CD4-positive, CD25-positive, alpha-beta regulatory T cell (primary cell): ENCODE data around the gene SERPINA10. TPM values are rescaled to one million over a fixed set of nuclear protein-coding genes. Genes with fewer than 3 reads are reported as not detected.

Source experiments
- ATAC-seq, 2 donors: fragments of 150-1000 bp; cut with Tn5 transposase; one replicate each; pipeline ENCODE4 v1.10.0; 2021; ENCODE audit warnings: low read depth in 2 of 2, moderate number of reproducible peaks in 2 of 2, moderate library complexity in 1 of 2
- DNase-seq, 3 donors: peaks; one replicate each; pipeline versions ENCODE4 v3.0.0 to v3.0.0-alpha.2; 2012 to 2022; ENCODE audit warnings: mixed read lengths in 1 of 3
- H3K27ac ChIP-seq: one replicate; pipeline ENCODE4 v1.7.0; 2013; ENCODE audit warnings: mild to moderate bottlenecking, low read length; ENCODE audit not compliant: insufficient read depth, poor library complexity, severe bottlenecking
- H3K27me3 ChIP-seq: one replicate; pipeline ENCODE4 v1.7.0; 2013; ENCODE audit warnings: low read length; ENCODE audit not compliant: control insufficient read depth, insufficient read depth
- H3K36me3 ChIP-seq: one replicate; pipeline ENCODE4 v1.7.0; 2013; ENCODE audit warnings: mild to moderate bottlenecking, low read length, moderate library complexity; ENCODE audit not compliant: control insufficient read depth, insufficient read depth
- H3K4me1 ChIP-seq: 2 replicates; pipeline ENCODE4 v1.7.0; 2013; ENCODE audit warnings: mild to moderate bottlenecking, low read length; ENCODE audit not compliant: insufficient read depth, control insufficient read depth, poor library complexity, severe bottlenecking
- H3K4me3 ChIP-seq: one replicate; pipeline ENCODE4 v1.7.0; 2013; ENCODE audit warnings: low read depth, mild to moderate bottlenecking, low read length, moderate library complexity
- H3K9me3 ChIP-seq, 2 experiments: 1 replicate in 1 of 2; 2 replicates in 1 of 2; pipeline ENCODE4 v1.7.0; 2013; ENCODE audit warnings: low read length in 2 of 2, mild to moderate bottlenecking in 1 of 2, moderate library complexity in 1 of 2; ENCODE audit not compliant: control insufficient read depth in 2 of 2
- H3K27ac Mint-ChIP-seq, 3 donors: one replicate each; pipeline ENCODE4 v1.8.0; 2020 to 2022; ENCODE audit warnings: mild to moderate bottlenecking in 3 of 3, mixed read lengths in 3 of 3, moderate library complexity in 2 of 3
- H3K27me3 Mint-ChIP-seq: one replicate; pipeline ENCODE4 v1.8.0; 2022; ENCODE audit warnings: mild to moderate bottlenecking, mixed read lengths
- H3K36me3 Mint-ChIP-seq: one replicate; pipeline ENCODE4 v1.8.0; 2020; ENCODE audit warnings: mixed read lengths
- H3K4me1 Mint-ChIP-seq, 4 donors: one replicate each; pipeline ENCODE4 v1.8.0; 2020 to 2022; ENCODE audit warnings: mixed read lengths in 4 of 4, mild to moderate bottlenecking in 1 of 4
- H3K4me3 Mint-ChIP-seq, 4 donors: one replicate each; pipeline ENCODE4 v1.8.0; 2020 to 2022; ENCODE audit warnings: mild to moderate bottlenecking in 4 of 4, mixed read lengths in 4 of 4, moderate library complexity in 3 of 4
- H3K9me3 Mint-ChIP-seq, 7 donors: one replicate each; pipeline ENCODE4 v1.8.0; 2020 to 2022; ENCODE audit warnings: mixed read lengths in 7 of 7, mild to moderate bottlenecking in 3 of 7, moderate library complexity in 2 of 7
- polyA plus RNA-seq, 4 donors: library from polyadenylated mRNA; unstranded; fragments of 300-500 nt; fragmentation: Illumina TruSeq; gene quantifications; one replicate each; pipeline ENCODE4 v1.2.3, GENCODE V29; 2021
- total RNA-seq: library from RNA; stranded (reverse); gene quantifications from one replicate; pipeline ENCODE4 v1.2.3, GENCODE V29; 2022

SERPINA10 gene
- total and polyA plus RNA-seq, 5 donors from 2014 or later = not detected

- no peaks in the 10 kb centered on the region for H3K4me1 Mint-ChIP-seq
- ATAC-seq (no peak), DNase-seq (no peak)
- H3K9me3 Mint-ChIP-seq = peaks cover 0 to 2% (median 0%) of the 10 kb centered on the region in 7 donors
- H3K27ac Mint-ChIP-seq = peak overlapping the region in 1 of 3 donors; percentile 31
- Histone ChIP-seq H3K27ac (no peak overlapping the region), H3K27me3 (no peaks in the 10 kb centered on the region), H3K36me3 (no peaks in the 10 kb centered on the region), H3K4me3 (no peak overlapping the region), H3K9me3 (no peaks in the 10 kb centered on the region), H3K4me1 (no peaks in the 10 kb centered on the region)
- no peaks in the 10 kb centered on the region for H3K27me3 Mint-ChIP-seq
- H3K36me3 Mint-ChIP-seq = no peaks in the 10 kb centered on the region
- no peak overlapping the region for H3K4me3 Mint-ChIP-seq
Observed at GRCh38 chr14:94321421-94322271, 28.6 kb upstream of the SERPINA10 start.

- Histone ChIP-seq H3K27ac (no peak overlapping the region), H3K36me3 (no peaks in the 10 kb centered on the region), H3K9me3 (no peaks in the 10 kb centered on the region), H3K4me3 (no peak overlapping the region), H3K4me1 (no peaks in the 10 kb centered on the region), H3K27me3 (no peaks in the 10 kb centered on the region)
- ATAC-seq = no peak
- H3K4me3 Mint-ChIP-seq = no peak overlapping the region
- peak in 1 of 3 donors; percentile 2 for DNase-seq
- H3K36me3 Mint-ChIP-seq = no peaks in the 10 kb centered on the region
- H3K27ac Mint-ChIP-seq = no peak overlapping the region
- H3K4me1 Mint-ChIP-seq = no peaks in the 10 kb centered on the region
- no peaks in the 10 kb centered on the region for H3K27me3 Mint-ChIP-seq
- H3K9me3 Mint-ChIP-seq = peaks cover 0 to 4% (median 0%) of the 10 kb centered on the region in 7 donors
Observed at GRCh38 chr14:94320243-94320642, 27.2 kb upstream of the SERPINA10 start.

DNA sequence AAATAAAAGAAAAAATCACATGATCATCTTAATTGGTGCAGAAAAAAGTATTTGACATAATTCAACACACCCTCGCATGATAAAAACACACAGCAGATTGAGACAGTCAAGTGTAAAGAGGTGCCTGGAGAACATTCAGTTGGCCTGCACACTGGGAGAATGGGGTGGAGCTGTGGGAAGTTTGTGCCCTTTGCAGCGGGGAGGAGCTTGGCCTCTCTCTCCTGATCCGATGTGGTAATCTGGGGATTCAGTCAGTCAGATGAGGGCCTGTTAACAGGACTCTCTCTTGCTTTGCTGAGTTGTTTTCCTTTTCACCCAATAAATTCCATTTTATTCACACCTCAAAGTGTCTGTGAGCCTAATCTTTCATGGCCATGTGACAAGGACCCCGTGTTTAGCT, 24.2 kb upstream of the SERPINA10 start:
- no peaks in the 10 kb centered on the region for H3K36me3 Mint-ChIP-seq
- DNase-seq = no peak
- H3K27me3 ChIP-seq = no peaks in the 10 kb centered on the region
- no peak overlapping the region for H3K27ac ChIP-seq
- peaks cover 0 to 4% (median 0%) of the 10 kb centered on the region in 7 donors for H3K9me3 Mint-ChIP-seq
- H3K27ac Mint-ChIP-seq = no peak overlapping the region
- H3K4me3 ChIP-seq = no peak overlapping the region
- peaks cover 6% of the 10 kb centered on the region for H3K27me3 Mint-ChIP-seq
- no peak for ATAC-seq
- H3K4me3 Mint-ChIP-seq = no peak overlapping the region
- H3K36me3 ChIP-seq = no peaks in the 10 kb centered on the region
- no peaks in the 10 kb centered on the region for H3K9me3 ChIP-seq
- no peaks in the 10 kb centered on the region for H3K4me1 ChIP-seq
- H3K4me1 Mint-ChIP-seq = no peaks in the 10 kb centered on the region

- peaks cover 6% of the 10 kb centered on the region for H3K27me3 Mint-ChIP-seq
- H3K36me3 Mint-ChIP-seq = no peaks in the 10 kb centered on the region
- Histone ChIP-seq H3K36me3 (no peaks in the 10 kb centered on the region), H3K4me3 (no peak overlapping the region), H3K27me3 (no peaks in the 10 kb centered on the region), H3K4me1 (no peaks in the 10 kb centered on the region), H3K27ac (no peak overlapping the region), H3K9me3 (no peaks in the 10 kb centered on the region)
- no peaks in the 10 kb centered on the region for H3K4me1 Mint-ChIP-seq
- no peak overlapping the region for H3K27ac Mint-ChIP-seq
- DNase-seq (no peak), ATAC-seq (no peak)
- peaks cover 0 to 4% (median 0%) of the 10 kb centered on the region in 7 donors for H3K9me3 Mint-ChIP-seq
- no peak overlapping the region for H3K4me3 Mint-ChIP-seq
Observed at GRCh38 chr14:94316692-94317091, 23.6 kb upstream of the SERPINA10 start.

DNA sequence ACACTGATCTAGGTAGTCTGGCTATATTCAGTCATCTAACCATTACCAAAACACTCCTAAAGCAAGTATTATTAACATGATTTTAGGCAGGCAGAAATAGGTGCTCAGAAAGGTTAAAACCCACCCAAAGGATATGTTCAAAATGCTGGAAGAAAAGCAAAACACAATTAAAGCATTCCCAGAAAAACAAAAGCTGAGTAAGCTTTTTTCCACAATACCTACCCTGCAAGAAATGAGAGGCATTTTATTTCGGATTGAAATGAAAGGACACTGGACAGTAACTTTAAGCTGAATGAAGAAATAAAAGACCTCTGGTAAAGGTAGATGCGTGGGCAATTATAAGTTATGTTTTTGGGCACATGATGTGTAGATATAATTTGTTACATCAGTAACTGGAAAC, 21.8 kb upstream of the SERPINA10 start:
- Mint-ChIP-seq H3K4me1 (no peaks in the 10 kb centered on the region), H3K27me3 (peaks cover 6% of the 10 kb centered on the region), H3K4me3 (no peak overlapping the region), H3K9me3 (peaks cover 0 to 4% (median 1%) of the 10 kb centered on the region in 7 donors), H3K27ac (no peak overlapping the region), H3K36me3 (no peaks in the 10 kb centered on the region)
- H3K27me3 ChIP-seq = no peaks in the 10 kb centered on the region
- H3K27ac ChIP-seq = no peak overlapping the region
- DNase-seq = no peak
- H3K9me3 ChIP-seq = no peaks in the 10 kb centered on the region
- ATAC-seq = no peak
- H3K4me1 ChIP-seq = no peaks in the 10 kb centered on the region
- no peaks in the 10 kb centered on the region for H3K36me3 ChIP-seq
- H3K4me3 ChIP-seq = no peak overlapping the region

DNA sequence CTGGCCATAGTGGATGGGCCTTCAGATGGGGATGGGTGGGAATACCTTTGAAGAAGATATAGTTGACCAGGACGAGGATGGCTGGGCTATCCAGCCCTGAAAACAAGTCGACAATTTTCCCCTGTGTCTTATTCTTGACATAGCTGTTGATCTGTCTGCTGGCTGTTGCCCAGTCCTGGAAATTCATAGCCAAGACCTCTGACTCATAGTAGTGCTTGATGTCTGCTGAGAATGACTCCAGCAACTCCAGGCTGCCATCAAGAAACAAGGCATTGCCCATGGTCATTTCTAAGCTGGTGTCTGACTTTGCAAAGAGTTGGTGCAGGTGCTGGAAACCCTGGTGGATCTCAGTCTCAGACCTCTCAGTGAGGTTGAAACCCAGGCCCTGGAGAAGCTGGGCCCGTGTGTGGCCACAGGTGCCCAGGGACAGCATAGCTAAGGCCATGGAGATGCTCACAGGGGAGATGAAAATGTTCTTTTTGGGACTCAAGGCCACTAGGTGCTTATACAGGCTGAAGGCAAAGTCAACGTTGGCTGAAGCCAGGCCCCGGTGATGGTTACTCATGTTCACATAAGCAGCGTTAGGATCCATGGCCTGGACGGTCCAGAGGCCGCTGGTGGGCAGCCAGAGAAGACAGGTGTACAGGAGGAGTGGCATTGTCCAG, 21.1 kb upstream of the SERPINA10 start:
- no peak overlapping the region for H3K27ac Mint-ChIP-seq
- Histone ChIP-seq H3K27me3 (no peaks in the 10 kb centered on the region), H3K9me3 (no peaks in the 10 kb centered on the region), H3K4me3 (no peak overlapping the region), H3K36me3 (no peaks in the 10 kb centered on the region), H3K27ac (no peak overlapping the region), H3K4me1 (no peaks in the 10 kb centered on the region)
- peaks cover 0 to 6% (median 2%) of the 10 kb centered on the region in 7 donors for H3K9me3 Mint-ChIP-seq
- no peak for ATAC-seq
- H3K4me1 Mint-ChIP-seq = no peaks in the 10 kb centered on the region
- peaks cover 6% of the 10 kb centered on the region for H3K27me3 Mint-ChIP-seq
- no peak for DNase-seq
- H3K4me3 Mint-ChIP-seq = no peak overlapping the region
- H3K36me3 Mint-ChIP-seq = no peaks in the 10 kb centered on the region

GRCh38 chr14:94312481-94313246, 19.6 kb upstream of the SERPINA10 start:
- peaks cover 0 to under 1% of the 10 kb centered on the region in 2 experiments for H3K9me3 ChIP-seq
- Mint-ChIP-seq H3K4me1 (no peaks in the 10 kb centered on the region), H3K4me3 (no peak overlapping the region), H3K36me3 (no peaks in the 10 kb centered on the region), H3K27me3 (peaks cover 6% of the 10 kb centered on the region), H3K9me3 (peaks cover 0 to 17% (median 7%) of the 10 kb centered on the region in 7 donors), H3K27ac (no peak overlapping the region)
- no peaks in the 10 kb centered on the region for H3K4me1 ChIP-seq
- ATAC-seq (no peak), DNase-seq (no peak)
- H3K4me3 ChIP-seq = no peak overlapping the region
- H3K27me3 ChIP-seq = no peaks in the 10 kb centered on the region
- no peaks in the 10 kb centered on the region for H3K36me3 ChIP-seq
- no peak overlapping the region for H3K27ac ChIP-seq
